GM12878 (cell line): ENCODE results near the gene GTPBP4. TPM values are rescaled to one million over a fixed set of nuclear protein-coding genes. Genes with fewer than 3 reads are reported as not detected.

Experiments used
- ATAC-seq: fragments of 200-7000 bp; cut with Tn5 transposase; 3 replicates; pipeline ENCODE4 v1.9.1; 2020; ENCODE audit warnings: mild to moderate bottlenecking, moderate library complexity
- BruUV-seq: library from RNA; stranded (reverse); fragments of 400-500 nt; replicated peaks from 2 replicates; lab custom pipeline; 2021; lab: Mats Ljungman, UMichigan
- CTCF ChIA-PET: fragments of 300-600 bp; sonication (Branson Sonifier 250); formaldehyde crosslinking; extraction: SDS; loops from one replicate; lab custom pipeline; 2021; ENCODE audit warnings: inconsistent platforms; lab: Yijun Ruan, JAX
- POLR2A ChIA-PET: fragments of 350-600 bp; formaldehyde crosslinking; extraction: SDS; loops from one replicate; lab custom pipeline; 2021; ENCODE audit warnings: inconsistent platforms; lab: Charles Lee
- RAD21 ChIA-PET: fragments of 300-600 bp; sonication (Branson Sonifier 250); formaldehyde crosslinking; loops from one replicate; lab custom pipeline; 2023; ENCODE audit warnings: antibody characterized with exemption; ENCODE audit not compliant: unreplicated experiment; lab: Charles Lee
- SMC1A ChIA-PET: fragments of 300-600 bp; sonication (Branson Sonifier 250); formaldehyde crosslinking; loops from one replicate; lab custom pipeline; 2023; ENCODE audit not compliant: unreplicated experiment, uncharacterized antibody; lab: Charles Lee
- DNase-seq: peaks from one replicate; pipeline ENCODE4 v3.0.0-alpha.2; 2011; ENCODE audit warnings: low read depth, low spot score
- FAIRE-seq: peaks from 3 replicates; lab custom pipeline; 2011; peaks lifted over from hg19 to GRCh38; lab: Jason Lieb, UNC
- H2AFZ ChIP-seq: 2 replicates; pipeline ENCODE4 v1.6.0; 2011; ENCODE audit warnings: low read depth, low read length, control low read depth; ENCODE audit not compliant: control insufficient read depth
- H3K27ac ChIP-seq: 2 replicates; pipeline ENCODE4 v1.5.1; 2011; ENCODE audit warnings: control low read depth; ENCODE audit not compliant: control insufficient read depth, insufficient read depth
- H3K27me3 ChIP-seq, 2 experiments: replicated peaks in 1 of 2; 2 replicates each; pipeline versions ENCODE4 v1.6.0 to v1.6.1; 2011; ENCODE audit warnings: low read length in 1 of 2; ENCODE audit not compliant: control insufficient read depth in 2 of 2, insufficient read depth in 2 of 2
- H3K36me3 ChIP-seq, 2 experiments: 2 replicates each; pipeline ENCODE4 v1.5.1; 2011; ENCODE audit warnings: low read length in 1 of 2; ENCODE audit not compliant: control insufficient read depth in 2 of 2, insufficient read depth in 2 of 2
- H3K4me1 ChIP-seq: 2 replicates; pipeline ENCODE4 v1.6.1; 2011; ENCODE audit warnings: mild to moderate bottlenecking, low read length, moderate library complexity, mixed read lengths; ENCODE audit not compliant: control insufficient read depth, insufficient read depth
- H3K4me2 ChIP-seq: 2 replicates; pipeline ENCODE4 v1.6.0; 2011; ENCODE audit warnings: control low read depth; ENCODE audit not compliant: control insufficient read depth, insufficient read depth
- H3K4me3 ChIP-seq: fragments of 200-600 bp; sonication (generic); 2 replicates; pipeline ENCODE4 v1.5.1; 2016
- H3K79me2 ChIP-seq: 2 replicates; pipeline ENCODE4 v1.6.0; 2011; ENCODE audit warnings: low read length; ENCODE audit not compliant: control insufficient read depth, insufficient read depth
- H3K9ac ChIP-seq: 2 replicates; pipeline ENCODE4 v1.8.0; 2011; ENCODE audit warnings: low read length, control low read depth, mixed read lengths; ENCODE audit not compliant: control insufficient read depth, insufficient read depth
- H3K9me3 ChIP-seq: replicated peaks from 3 replicates; pipeline ENCODE4 v1.5.1; 2011; ENCODE audit warnings: mild to moderate bottlenecking, low read length; ENCODE audit not compliant: control insufficient read depth, insufficient read depth
- H4K20me1 ChIP-seq: 2 replicates; pipeline ENCODE4 v1.6.0; 2011; ENCODE audit not compliant: control insufficient read depth, insufficient read depth
- BRCA1 ChIP-seq: IDR thresholded peaks from 2 replicates; pipeline ENCODE4 v1.6.1; 2011; ENCODE audit warnings: low read depth, low read length, improper control_type of control experiment
- CEBPZ ChIP-seq: fragments of 150-350 bp; IDR thresholded peaks from 2 replicates; pipeline ENCODE4 v1.6.1; 2016; ENCODE audit warnings: low read depth, low read length
- CREM ChIP-seq: IDR thresholded peaks from 2 replicates; pipeline ENCODE4 v1.6.1; 2014; ENCODE audit warnings: antibody characterized with exemption, low read depth
- DPF2 ChIP-seq: fragments of 450-650 bp; IDR thresholded peaks from 2 replicates; pipeline ENCODE4 v1.6.1; 2017; ENCODE audit warnings: mild to moderate bottlenecking
- E2F4 ChIP-seq: IDR thresholded peaks from 2 replicates; pipeline ENCODE4 v1.6.1; 2012; ENCODE audit warnings: low read depth, low read length, improper control_type of control experiment
- ETV6 ChIP-seq, 2 experiments: fragments of 450-650 bp in 1 of 2; IDR thresholded peaks in 1 of 2; conservative IDR thresholded peaks in 1 of 2; 2 replicates each; pipeline ENCODE4 v1.6.1; 2014; ENCODE audit warnings: antibody characterized with exemption in 1 of 2, borderline replicate concordance in 1 of 2, low read depth in 1 of 2, mild to moderate bottlenecking in 1 of 2, moderate library complexity in 1 of 2
- KDM1A ChIP-seq: fragments of 200-600 bp; sonication (generic); IDR thresholded peaks from 2 replicates; pipeline ENCODE4 v1.6.1; 2016; ENCODE audit warnings: borderline replicate concordance
- LARP7 ChIP-seq: fragments of 450-650 bp; IDR thresholded peaks from 2 replicates; pipeline ENCODE4 v1.6.1; 2017; ENCODE audit warnings: mild to moderate bottlenecking
- MLLT1 ChIP-seq: fragments of 450-650 bp; IDR thresholded peaks from 2 replicates; pipeline ENCODE4 v1.6.1; 2016; ENCODE audit warnings: mild to moderate bottlenecking
- MTA3 ChIP-seq: IDR thresholded peaks from 2 replicates; pipeline ENCODE4 v1.6.1; 2012; ENCODE audit warnings: low read length, inconsistent platforms, borderline replicate concordance
- MXI1 ChIP-seq: fragments of 150-350 bp; IDR thresholded peaks from 2 replicates; pipeline ENCODE4 v1.6.1; 2011; ENCODE audit warnings: low read depth, mild to moderate bottlenecking, inconsistent platforms, low read length, improper control_type of control experiment
- POLR2A ChIP-seq: IDR thresholded peaks from 2 replicates; pipeline ENCODE4 v1.6.1; 2011; ENCODE audit warnings: low read depth, mild to moderate bottlenecking, low read length
- RBBP5 ChIP-seq: fragments of 200-600 bp; sonication (generic); conservative IDR thresholded peaks from 2 replicates; pipeline ENCODE4 v1.6.1; 2016
- SUPT20H ChIP-seq: IDR thresholded peaks from 2 replicates; pipeline ENCODE4 v1.6.1; 2011; ENCODE audit warnings: low read depth, mild to moderate bottlenecking, low read length, moderate library complexity, borderline replicate concordance; ENCODE audit not compliant: control insufficient read depth
- WGBS: methylation state at CpG from one replicate; pipeline ENCODE4 v1.1.6; 2016; ENCODE audit warnings: low lambda C conversion rate; ENCODE audit not compliant: insufficient replicate concordance, insufficient coverage; ENCODE audit errors: missing lambda C conversion rate; 5-methylcytosine and 5-hydroxymethylcytosine counted together
- in situ Hi-C: fragments of 300-500 bp; cut with MboI; formaldehyde crosslinking; loops from 9 replicates; pipeline ENCODE4 v1.14.3; 2018; ENCODE audit warnings: mixed read lengths
- intact Hi-C: fragments of 100-400 bp; cut with micrococcal nuclease; formaldehyde crosslinking; loops from one replicate; pipeline ENCODE4 v1.14.2; 2022; ENCODE audit not compliant: unreplicated experiment
- polyA plus RNA-seq, 11 experiments: library from polyadenylated mRNA; depleted of rRNA in 4 of 11; unstranded in 6 of 11; stranded (reverse) in 5 of 11; fragments of >200 nt; fragmentation: Nextera tagmentation in 4 of 11; fragmentation: Illumina TruSeq in 1 of 11; extraction: Ambion mirVana in 4 of 11; extraction: Trizol in 1 of 11; gene quantifications; 1 replicate in 1 of 11; 2 replicates in 10 of 11; pipeline versions ENCODE4 v1.2.1 to v1.2.3, GENCODE V29; 2011 to 2016; ENCODE audit warnings: inconsistent platforms in 2 of 11, missing spikeins in 2 of 11, low read depth in 1 of 11
- total RNA-seq, 4 experiments: library from RNA; depleted of rRNA in 3 of 4; stranded (reverse); fragments of >200 nt in 3 of 4; fragmentation: Illumina TruSeq in 1 of 4; extraction: Trizol in 1 of 4; gene quantifications; 2 replicates each; pipeline versions ENCODE4 v1.2.1 to v1.2.3, GENCODE V29; 2013 to 2021
- TF ChIP-seq, protein P1 (sequence below): fragments of 450-650 bp; IDR thresholded peaks from 2 replicates; pipeline ENCODE4 v1.6.1; 2017; ENCODE audit warnings: antibody characterized with exemption, mild to moderate bottlenecking, moderate library complexity

GTPBP4 gene
- total and polyA plus RNA-seq, 10 of the 15 experiments (the other 5 are each of a cell fraction or from before 2014, with no cell fraction given): 58.5 to 118 (median 71.4) TPM

GRCh38 chr10:958856-959255, 29.4 kb upstream of the GTPBP4 start:
- POLR2A ChIA-PET: no interaction called here
- TF ChIP-seq BRCA1 (no peak), CREM (no peak), KDM1A (no peak), DPF2 (no peak), MXI1 (no peak), E2F4 (no peak), RBBP5 (no peak), CEBPZ (no peak), SUPT20H (no peak), LARP7 (no peak), ETV6 (conservative IDR thresholded peaks at IDR 0.05 in 1 of 2, IDR thresholded peaks at IDR 0.05 in 1 of 2; ENCODE audit: borderline replicate concordance in 1 of 2, low read depth in 1 of 2) (no peak), POLR2A (no peak), MLLT1 (no peak), MTA3 (no peak)
- TF ChIP-seq, protein P1, sequence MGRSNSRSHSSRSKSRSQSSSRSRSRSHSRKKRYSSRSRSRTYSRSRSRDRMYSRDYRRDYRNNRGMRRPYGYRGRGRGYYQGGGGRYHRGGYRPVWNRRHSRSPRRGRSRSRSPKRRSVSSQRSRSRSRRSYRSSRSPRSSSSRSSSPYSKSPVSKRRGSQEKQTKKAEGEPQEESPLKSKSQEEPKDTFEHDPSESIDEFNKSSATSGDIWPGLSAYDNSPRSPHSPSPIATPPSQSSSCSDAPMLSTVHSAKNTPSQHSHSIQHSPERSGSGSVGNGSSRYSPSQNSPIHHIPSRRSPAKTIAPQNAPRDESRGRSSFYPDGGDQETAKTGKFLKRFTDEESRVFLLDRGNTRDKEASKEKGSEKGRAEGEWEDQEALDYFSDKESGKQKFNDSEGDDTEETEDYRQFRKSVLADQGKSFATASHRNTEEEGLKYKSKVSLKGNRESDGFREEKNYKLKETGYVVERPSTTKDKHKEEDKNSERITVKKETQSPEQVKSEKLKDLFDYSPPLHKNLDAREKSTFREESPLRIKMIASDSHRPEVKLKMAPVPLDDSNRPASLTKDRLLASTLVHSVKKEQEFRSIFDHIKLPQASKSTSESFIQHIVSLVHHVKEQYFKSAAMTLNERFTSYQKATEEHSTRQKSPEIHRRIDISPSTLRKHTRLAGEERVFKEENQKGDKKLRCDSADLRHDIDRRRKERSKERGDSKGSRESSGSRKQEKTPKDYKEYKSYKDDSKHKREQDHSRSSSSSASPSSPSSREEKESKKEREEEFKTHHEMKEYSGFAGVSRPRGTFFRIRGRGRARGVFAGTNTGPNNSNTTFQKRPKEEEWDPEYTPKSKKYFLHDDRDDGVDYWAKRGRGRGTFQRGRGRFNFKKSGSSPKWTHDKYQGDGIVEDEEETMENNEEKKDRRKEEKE: no peak
- TF ChIP-seq, all 136 proteins: peak for 0
- Histone ChIP-seq H3K4me1 (no peaks in the 10 kb centered on the region), H3K79me2 (no peaks in the 10 kb centered on the region), H2AFZ (no peak overlapping the region), H3K9ac (no peak overlapping the region), H3K4me3 (no peak overlapping the region), H3K4me2 (no peak overlapping the region), H3K27ac (no peak overlapping the region), H3K27me3 (no peaks in the 10 kb centered on the region; a peak in 2 of 4 replicates), H3K9me3 (no peaks in the 10 kb centered on the region), H4K20me1 (no peaks in the 10 kb centered on the region), H3K36me3 (no peaks in the 10 kb centered on the region)
- WGBS: 52% methylated on average over 6 of the region's 6 CpGs
- ChIA-PET SMC1A (no interaction called here), RAD21 (no interaction called here), CTCF (no interaction called here)
- ATAC-seq (no peak), FAIRE-seq (no peak), DNase-seq (no peak)
- BruUV-seq: no TSS peak
- intact Hi-C loops (no loop called here), in situ Hi-C loops (no loop called here)
